ENCODE data around the gene ZMYND8.

ZMYND8 gene

GRCh38 chr20:47335251-47336128, 21.0 kb downstream of the ZMYND8 start:
- CTCF ChIA-PET: interaction anchor here (1.1 to 4.3 kb wide), 3 partner anchors 21 to 61 kb away, joined by 4 to 17 read pairs (median 7); partner anchors contain the start of gene ZMYND8
- no peak for DNase-seq (ENCODE audit: low read depth, low spot score)
- no peak overlapping the region for H3K4me3 ChIP-seq (ENCODE audit: low read depth, low read length)
- TF ChIP-seq CTCF (IDR thresholded peaks at IDR 0.05; ENCODE audit: insufficient read depth, low read length, missing control alignments): no peak
- POLR2A ChIA-PET: interaction anchor here (0.9 to 1.2 kb wide), 4 partner anchors 13 to 45 kb away, joined by 3 to 7 read pairs (median 6); no protein-coding TSS in a partner anchor

GRCh38 chr20:47334022-47334551, 22.4 kb downstream of the ZMYND8 start:
- ChIA-PET POLR2A (interaction anchor here (0.7 to 0.9 kb wide), 2 partner anchors 10 to 167 kb away, joined by 3 to 5 read pairs; partner anchors contain the start of gene NCOA3), CTCF (interaction anchor here (4.3 kb wide), 1 partner anchor 50 kb away, joined by 17 read pairs; no protein-coding TSS in a partner anchor)
- DNase-seq (ENCODE audit: low read depth, low spot score): peak; percentile 88
- H3K4me3 ChIP-seq (ENCODE audit: low read depth, low read length): peak overlapping the region; percentile 39
- no peak for TF ChIP-seq CTCF (IDR thresholded peaks at IDR 0.05; ENCODE audit: insufficient read depth, low read length, missing control alignments)

GRCh38 chr20:47332381-47333206, 23.9 kb downstream of the ZMYND8 start:
- POLR2A ChIA-PET: interaction anchor here (0.9 to 1.6 kb wide), 2 partner anchors 8 to 24 kb away, joined by 4 to 5 read pairs; partner anchors contain the start of gene ZMYND8
- DNase-seq (ENCODE audit: low read depth, low spot score): no peak
- no peak overlapping the region for H3K4me3 ChIP-seq (ENCODE audit: low read depth, low read length)
- TF ChIP-seq CTCF (IDR thresholded peaks at IDR 0.05; ENCODE audit: insufficient read depth, low read length, missing control alignments): no peak
- CTCF ChIA-PET: interaction anchor here (0.9 to 4.3 kb wide), 2 partner anchors 13 to 51 kb away, joined by 4 to 17 read pairs; no protein-coding TSS in a partner anchor

GRCh38 chr20:47330933-47331708, 25.4 kb downstream of the ZMYND8 start:
- H3K4me3 ChIP-seq (ENCODE audit: low read depth, low read length): no peak overlapping the region
- CTCF ChIA-PET: interaction anchor here (1.3 to 4.4 kb wide), 3 partner anchors 12 to 58 kb away, joined by 5 to 20 read pairs (median 5); no protein-coding TSS in a partner anchor
- POLR2A ChIA-PET: interaction anchor here (0.7 to 1.6 kb wide), 3 partner anchors 14 to 28 kb away, joined by 3 to 4 read pairs (median 3); partner anchors contain the start of gene ZMYND8
- DNase-seq (ENCODE audit: low read depth, low spot score): no peak
- no peak for TF ChIP-seq CTCF (IDR thresholded peaks at IDR 0.05; ENCODE audit: insufficient read depth, low read length, missing control alignments)

GRCh38 chr20:47330071-47330470, 26.4 kb downstream of the ZMYND8 start:
- no peak overlapping the region for H3K4me3 ChIP-seq (ENCODE audit: low read depth, low read length)
- no peak for DNase-seq (ENCODE audit: low read depth, low spot score)
- POLR2A ChIA-PET: interaction anchor here (0.6 kb wide), 1 partner anchor 29 kb away, joined by 3 read pairs; no protein-coding TSS in a partner anchor
- CTCF ChIA-PET: interaction anchor here (1.6 to 4.4 kb wide), 3 partner anchors 11 to 57 kb away, joined by 5 to 20 read pairs (median 18); no protein-coding TSS in a partner anchor
- no peak for TF ChIP-seq CTCF (IDR thresholded peaks at IDR 0.05; ENCODE audit: insufficient read depth, low read length, missing control alignments)
